ENCODE results near the gene EFNA5. TPM values are rescaled to one million over a fixed set of nuclear protein-coding genes. Genes with fewer than 3 reads are reported as not detected.

The EFNA5 gene
- total RNA-seq, 1 donor from 2014 or later: 12.6 TPM

GRCh38 chr5:107532169-107532878 lies 138.4 kb downstream of the EFNA5 start:
- peak; percentile 87 for DNase-seq (ENCODE audit: low read depth)
- no peaks in the 10 kb centered on the region for H3K36me3 ChIP-seq (ENCODE audit: control insufficient read depth, insufficient read depth, low read length)
- no peaks in the 10 kb centered on the region for H3K27me3 ChIP-seq (ENCODE audit: control insufficient read depth, insufficient read depth, low read length)
- H3K4me3 ChIP-seq (ENCODE audit: low read depth, low read length): no peak overlapping the region
- TF ChIP-seq CTCF (IDR thresholded peaks at IDR 0.05; ENCODE audit: insufficient read depth, low read length, poor library complexity, severe bottlenecking): no peak

GRCh38 chr5:107531308-107531707 lies 139.4 kb downstream of the EFNA5 start:
- no peak for TF ChIP-seq CTCF (IDR thresholded peaks at IDR 0.05; ENCODE audit: insufficient read depth, low read length, poor library complexity, severe bottlenecking)

GRCh38 chr5:107529618-107530017 lies 141.1 kb downstream of the EFNA5 start:
- DNase-seq (ENCODE audit: low read depth): no peak
- H3K4me3 ChIP-seq (ENCODE audit: low read depth, low read length): no peak overlapping the region
- H3K36me3 ChIP-seq (ENCODE audit: control insufficient read depth, insufficient read depth, low read length): no peaks in the 10 kb centered on the region
- TF ChIP-seq CTCF (IDR thresholded peaks at IDR 0.05; ENCODE audit: insufficient read depth, low read length, poor library complexity, severe bottlenecking): no peak
- no peaks in the 10 kb centered on the region for H3K27me3 ChIP-seq (ENCODE audit: control insufficient read depth, insufficient read depth, low read length)

More at GRCh38 chr5:107531308-107531707, 139.4 kb downstream of the EFNA5 start:
- H3K4me3 ChIP-seq (ENCODE audit: low read depth, low read length): no peak overlapping the region
- no peak for DNase-seq (ENCODE audit: low read depth)
- H3K36me3 ChIP-seq (ENCODE audit: control insufficient read depth, insufficient read depth, low read length): no peaks in the 10 kb centered on the region
- no peaks in the 10 kb centered on the region for H3K27me3 ChIP-seq (ENCODE audit: control insufficient read depth, insufficient read depth, low read length)

GRCh38 chr5:107526270-107526937 lies 144.3 kb downstream of the EFNA5 start:
- Histone ChIP-seq H3K27me3 (ENCODE audit: control insufficient read depth, insufficient read depth, low read length) (no peaks in the 10 kb centered on the region), H3K36me3 (ENCODE audit: control insufficient read depth, insufficient read depth, low read length) (no peaks in the 10 kb centered on the region), H3K4me3 (ENCODE audit: low read depth, low read length) (no peak overlapping the region)
- TF ChIP-seq CTCF (IDR thresholded peaks at IDR 0.05; ENCODE audit: insufficient read depth, low read length, poor library complexity, severe bottlenecking): no peak
- no peak for DNase-seq (ENCODE audit: low read depth)

GRCh38 chr5:107524111-107524510 lies 146.6 kb downstream of the EFNA5 start:
- Histone ChIP-seq H3K27me3 (ENCODE audit: control insufficient read depth, insufficient read depth, low read length) (no peaks in the 10 kb centered on the region), H3K36me3 (ENCODE audit: control insufficient read depth, insufficient read depth, low read length) (no peaks in the 10 kb centered on the region), H3K4me3 (ENCODE audit: low read depth, low read length) (no peak overlapping the region)
- no peak for TF ChIP-seq CTCF (IDR thresholded peaks at IDR 0.05; ENCODE audit: insufficient read depth, low read length, poor library complexity, severe bottlenecking)
- no peak for DNase-seq (ENCODE audit: low read depth)
